Measurements from ENCODE around the gene FLAD1. TPM values are rescaled to one million over a fixed set of nuclear protein-coding genes. Genes with fewer than 3 reads are reported as not detected.
"Not testable (repeated sequence)": the region's sequence is repeated elsewhere in the genome, so short reads cannot be mapped to it uniquely, and the experiment has no call there.

The FLAD1 gene
- total RNA-seq, 2 experiments from 2014 or later, result 34.7 to 35.1 TPM

GRCh38 chr1:154972213-154972516, 11.0 kb upstream of the FLAD1 start:
- H3K27me3 Mint-ChIP-seq, result no peaks in the 10 kb centered on the region
- no peak overlapping the region for H3K27ac Mint-ChIP-seq
- ChIA-PET CTCF (interaction anchor here (0.6 to 6.4 kb wide), 10 partner anchors 9 to 413 kb away, joined by 3 to 40 read pairs (median 7); partner anchors contain the start of genes ADAM15, FLAD1, PBXIP1 and PYGO2), POLR2A (interaction anchor here (0.9 to 3.9 kb wide), 5 partner anchors 8 to 44 kb away, joined by 4 to 34 read pairs (median 10); partner anchors contain the start of genes FLAD1, PBXIP1 and PYGO2)
- peaks cover 51% of the 10 kb centered on the region for H3K4me1 Mint-ChIP-seq
- no peaks in the 10 kb centered on the region for H3K9me3 Mint-ChIP-seq
- no peak overlapping the region for H3K4me3 Mint-ChIP-seq
- peaks cover 39% of the 10 kb centered on the region for H3K36me3 Mint-ChIP-seq (ENCODE audit: low read depth)
- no peak for DNase-seq

DNA sequence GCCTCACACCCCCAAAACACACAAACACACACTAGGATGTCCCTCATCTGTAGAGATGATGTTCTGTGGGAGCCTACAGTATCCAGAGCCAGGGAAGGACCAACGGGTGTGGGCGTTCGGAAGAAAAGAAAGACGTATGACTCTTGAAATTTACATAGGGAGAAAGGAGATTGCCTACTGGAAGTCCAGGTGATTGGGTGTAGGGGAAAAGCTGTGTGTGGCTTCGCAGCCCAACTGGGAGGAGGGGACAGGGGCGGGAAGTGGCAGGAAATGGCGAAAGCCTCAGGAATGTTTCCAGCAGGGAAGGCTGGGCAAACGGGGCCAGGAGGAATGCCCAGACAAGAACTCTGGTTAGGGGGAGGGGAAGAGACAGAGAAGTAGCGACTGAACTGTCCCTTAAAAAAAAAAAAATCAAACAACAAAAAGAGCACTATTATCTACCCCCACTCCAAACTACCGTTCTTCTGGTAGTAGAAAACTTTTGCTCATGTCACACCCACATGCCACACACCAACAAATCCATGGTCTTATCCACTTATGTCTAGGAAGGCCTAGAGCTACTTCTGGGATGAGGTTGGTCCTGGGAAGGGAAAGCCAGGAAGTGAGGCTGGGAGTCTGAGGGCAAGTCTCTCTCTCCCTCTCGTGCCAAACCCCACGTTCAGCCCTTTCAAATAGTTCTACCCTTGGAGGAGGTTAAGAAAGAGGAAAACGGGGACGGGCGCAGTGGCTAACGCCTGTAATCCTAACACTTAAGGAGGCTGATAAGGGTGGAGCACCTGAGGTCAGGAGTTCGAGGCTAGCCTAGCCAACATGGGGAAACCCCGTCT, 10.4 kb upstream of the FLAD1 start:
- Mint-ChIP-seq H3K9me3 (no peaks in the 10 kb centered on the region), H3K27ac (no peak overlapping the region), H3K4me1 (peaks cover 50% of the 10 kb centered on the region), H3K27me3 (no peaks in the 10 kb centered on the region), H3K4me3 (no peak overlapping the region), H3K36me3 (ENCODE audit: low read depth) (peaks cover 39% of the 10 kb centered on the region)
- CTCF ChIA-PET, result interaction anchor here (0.6 to 6.4 kb wide), 14 partner anchors 10 to 303 kb away, joined by 3 to 40 read pairs (median 5); partner anchors contain the start of genes ADAM15, FLAD1, KRTCAP2 and PYGO2
- no peak for DNase-seq
- POLR2A ChIA-PET, result interaction anchor here (0.7 to 5.1 kb wide), 19 partner anchors 8 to 367 kb away, joined by 3 to 62 read pairs (median 12); partner anchors contain the start of genes FLAD1, LENEP, PBXIP1 and PYGO2

GRCh38 chr1:154973344-154974101, 9.6 kb upstream of the FLAD1 start:
- H3K27me3 Mint-ChIP-seq, result no peaks in the 10 kb centered on the region
- H3K9me3 Mint-ChIP-seq, result no peaks in the 10 kb centered on the region
- CTCF ChIA-PET, result interaction anchor here (0.6 to 6.4 kb wide), 17 partner anchors 10 to 304 kb away, joined by 3 to 40 read pairs (median 4); partner anchors contain the start of genes ADAM15, FLAD1, KRTCAP2 and PYGO2
- H3K4me3 Mint-ChIP-seq, result no peak overlapping the region
- POLR2A ChIA-PET, result interaction anchor here (0.7 to 5.1 kb wide), 26 partner anchors 9 to 368 kb away, joined by 3 to 62 read pairs (median 8); partner anchors contain the start of genes ADAM15, FLAD1, LENEP and PBXIP1
- peaks cover 40% of the 10 kb centered on the region for H3K36me3 Mint-ChIP-seq (ENCODE audit: low read depth)
- peak; percentile 96 for DNase-seq
- no peak overlapping the region for H3K27ac Mint-ChIP-seq
- H3K4me1 Mint-ChIP-seq, result peaks cover 47% of the 10 kb centered on the region

DNA sequence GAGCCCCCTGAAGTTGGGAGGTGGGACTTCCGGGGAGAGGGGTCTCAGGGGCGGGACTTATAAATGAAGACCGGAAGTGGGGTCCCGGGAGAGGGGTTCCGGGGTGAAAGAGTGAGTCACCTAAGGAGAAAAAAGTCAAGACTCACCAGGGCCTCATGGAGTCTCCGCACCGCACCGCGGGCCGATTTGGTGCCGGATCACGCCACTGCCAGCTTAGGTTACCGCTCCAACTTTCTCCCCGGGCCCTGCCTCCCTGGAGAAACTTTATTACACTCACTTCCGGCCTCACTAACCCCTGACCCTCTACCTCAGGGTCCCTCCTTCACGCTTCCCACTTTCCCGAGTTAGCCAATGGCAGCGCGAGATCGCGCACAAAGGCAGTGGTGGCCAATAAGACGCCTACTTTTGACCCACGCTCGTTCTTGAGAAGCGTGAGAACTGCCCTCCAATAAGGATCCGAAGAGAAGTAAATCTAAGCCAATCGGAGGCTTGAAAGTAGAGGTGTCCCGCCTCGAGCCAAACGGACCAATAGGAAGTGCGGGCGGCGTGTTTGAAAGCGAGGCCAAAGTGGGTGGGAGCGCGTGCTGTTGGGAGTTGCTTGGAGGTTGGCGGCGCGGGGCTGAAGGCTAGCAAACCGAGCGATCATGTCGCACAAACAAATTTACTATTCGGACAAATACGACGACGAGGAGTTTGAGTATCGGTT, 8.9 kb upstream of the FLAD1 start, which contains the start of gene CKS1B:
Gene CKS1B, plus strand, starts transcription at position 580 of the 706 bp plus-strand sequence. Its CDS starts 65 bp downstream, at position 645.
- peak; percentile 97 for DNase-seq
- ChIA-PET POLR2A (interaction anchor here (0.8 to 5.1 kb wide), 29 partner anchors 9 to 369 kb away, joined by 3 to 62 read pairs (median 7); partner anchors contain the start of genes ADAM15, FLAD1, LENEP and PBXIP1), CTCF (interaction anchor here (0.6 to 6.4 kb wide), 15 partner anchors 9 to 305 kb away, joined by 3 to 40 read pairs (median 5); partner anchors contain the start of genes ADAM15, FLAD1, PBXIP1 and PYGO2)
- Mint-ChIP-seq H3K4me1 (peaks cover 45% of the 10 kb centered on the region), H3K4me3 (no peak within 1 kb of the TSS), H3K27me3 (no peaks in the 10 kb centered on the region), H3K9me3 (no peaks in the 10 kb centered on the region), H3K36me3 (ENCODE audit: low read depth) (peaks cover 40% of the 10 kb centered on the region), H3K27ac (no peak within 1 kb of the TSS)

- CTCF ChIA-PET, result interaction anchor here (0.9 to 6.4 kb wide), 4 partner anchors 12 to 42 kb away, joined by 5 to 40 read pairs (median 21); partner anchors contain the start of genes PBXIP1 and PYGO2
- H3K4me3 Mint-ChIP-seq, result no peak overlapping the region
- H3K27ac Mint-ChIP-seq, result no peak overlapping the region
- DNase-seq, result peak; percentile 96
- peaks cover 39% of the 10 kb centered on the region for H3K36me3 Mint-ChIP-seq (ENCODE audit: low read depth)
- peaks cover 43% of the 10 kb centered on the region for H3K4me1 Mint-ChIP-seq
- H3K9me3 Mint-ChIP-seq, result no peaks in the 10 kb centered on the region
- POLR2A ChIA-PET, result interaction anchor here (0.6 to 5.1 kb wide), 27 partner anchors 8 to 368 kb away, joined by 3 to 62 read pairs (median 7); partner anchors contain the start of genes ADAM15, FLAD1, LENEP and PBXIP1
- H3K27me3 Mint-ChIP-seq, result no peaks in the 10 kb centered on the region
Measured at GRCh38 chr1:154974808-154975408, 8.2 kb upstream of the FLAD1 start.

DNA sequence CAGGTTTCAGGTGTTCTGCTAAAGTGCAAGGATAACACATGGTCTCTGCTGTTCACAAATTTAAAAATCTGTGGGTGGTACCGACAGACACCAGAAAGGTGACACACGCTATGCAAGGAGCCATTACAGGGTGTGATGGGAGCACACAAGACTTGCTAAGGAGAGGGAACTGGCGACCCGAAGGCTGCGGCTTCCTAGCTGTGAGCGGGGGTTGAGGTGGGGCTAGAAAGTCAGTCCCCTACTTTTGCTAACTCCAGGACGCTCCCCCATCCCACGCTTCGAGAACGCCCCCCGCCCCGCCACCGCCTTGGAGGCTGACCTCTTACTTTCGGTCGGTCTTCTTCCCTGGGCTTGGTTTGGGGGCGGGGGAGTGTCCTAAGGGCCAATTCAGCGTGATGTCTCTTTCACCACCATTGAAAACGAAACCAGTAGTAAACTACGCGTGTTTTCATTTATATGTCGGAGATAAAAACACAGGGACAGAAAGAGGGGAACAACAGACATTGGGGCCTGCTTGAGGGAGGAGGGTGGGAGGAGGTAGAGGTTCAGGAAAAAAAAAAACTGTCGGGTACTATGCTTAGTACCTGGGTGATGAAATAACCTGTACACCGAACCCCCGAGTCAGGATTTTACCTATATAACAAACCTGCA, 7.6 kb upstream of the FLAD1 start:
- peaks cover 40% of the 10 kb centered on the region for H3K4me1 Mint-ChIP-seq
- peak; percentile 67 for DNase-seq
- no peaks in the 10 kb centered on the region for H3K27me3 Mint-ChIP-seq
- H3K36me3 Mint-ChIP-seq (ENCODE audit: low read depth), result peaks cover 41% of the 10 kb centered on the region
- ChIA-PET CTCF (interaction anchor here (0.9 to 6.4 kb wide), 4 partner anchors 19 to 41 kb away, joined by 4 to 40 read pairs (median 12); partner anchors contain the start of genes PBXIP1 and PMVK), POLR2A (interaction anchor here (0.6 to 5.1 kb wide), 21 partner anchors 8 to 369 kb away, joined by 3 to 62 read pairs (median 12); partner anchors contain the start of genes FLAD1, LENEP, PBXIP1 and PMVK)
- no peaks in the 10 kb centered on the region for H3K9me3 Mint-ChIP-seq
- H3K27ac Mint-ChIP-seq, result no peak overlapping the region
- no peak overlapping the region for H3K4me3 Mint-ChIP-seq

GRCh38 chr1:154977762-154978161, 5.4 kb upstream of the FLAD1 start:
- peaks cover 23% of the 10 kb centered on the region for H3K4me1 Mint-ChIP-seq
- CTCF ChIA-PET, result interaction anchor here (2.5 to 6.4 kb wide), 2 partner anchors 22 to 39 kb away, joined by 12 to 40 read pairs; no protein-coding TSS in a partner anchor
- not testable (repeated sequence) for DNase-seq, H3K9me3 Mint-ChIP-seq, H3K27me3 Mint-ChIP-seq
- peak overlapping the region; percentile 6 for H3K4me3 Mint-ChIP-seq
- peak overlapping the region; percentile 22 for H3K27ac Mint-ChIP-seq
- peaks cover 36% of the 10 kb centered on the region for H3K36me3 Mint-ChIP-seq (ENCODE audit: low read depth)
- POLR2A ChIA-PET, result interaction anchor here (1.2 to 4.8 kb wide), 3 partner anchors 9 to 17 kb away, joined by 3 to 62 read pairs (median 3); partner anchors contain the start of gene PYGO2

GRCh38 chr1:154978360-154978759, 4.8 kb upstream of the FLAD1 start:
- H3K27ac Mint-ChIP-seq, result no peak overlapping the region
- DNase-seq, result no peak
- H3K4me1 Mint-ChIP-seq, result peaks cover 19% of the 10 kb centered on the region
- CTCF ChIA-PET, result interaction anchor here (0.9 to 2.5 kb wide), 2 partner anchors 21 to 106 kb away, joined by 3 to 12 read pairs; no protein-coding TSS in a partner anchor
- no peak overlapping the region for H3K4me3 Mint-ChIP-seq
- H3K36me3 Mint-ChIP-seq (ENCODE audit: low read depth), result peaks cover 34% of the 10 kb centered on the region
- POLR2A ChIA-PET, result interaction anchor here (1.2 to 1.9 kb wide), 2 partner anchors 16 to 26 kb away, joined by 3 to 4 read pairs; no protein-coding TSS in a partner anchor
- H3K27me3 Mint-ChIP-seq, result no peaks in the 10 kb centered on the region
- no peaks in the 10 kb centered on the region for H3K9me3 Mint-ChIP-seq

DNA sequence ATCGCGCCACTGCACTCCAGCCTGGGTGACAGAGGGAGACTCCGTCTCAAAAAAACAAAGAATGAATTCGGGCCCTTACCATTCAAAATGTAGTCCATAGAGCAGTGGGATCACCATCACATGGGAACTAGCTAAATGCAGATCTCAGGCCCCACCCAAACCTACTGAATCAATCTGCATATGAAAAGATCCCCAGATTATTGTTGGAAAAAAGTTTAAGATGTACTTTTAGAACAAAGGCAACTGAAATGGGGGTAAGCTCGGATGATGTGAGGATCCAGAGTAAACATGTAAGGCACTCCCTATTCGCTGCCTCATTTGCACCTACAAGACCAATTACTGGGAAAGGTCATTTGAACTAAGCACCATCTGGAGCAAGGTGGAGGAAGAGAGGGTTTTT, 803 bp upstream of the FLAD1 start:
- Mint-ChIP-seq H3K4me3 (no peak overlapping the region), H3K27ac (no peak overlapping the region), H3K27me3 (no peaks in the 10 kb centered on the region), H3K9me3 (no peaks in the 10 kb centered on the region), H3K36me3 (ENCODE audit: low read depth) (peaks cover 35% of the 10 kb centered on the region), H3K4me1 (peaks cover 31% of the 10 kb centered on the region)
- POLR2A ChIA-PET, result interaction anchor here (0.6 to 5.0 kb wide), 17 partner anchors 8 to 377 kb away, joined by 3 to 50 read pairs (median 8); partner anchors contain the start of genes CKS1B, LENEP, PMVK and PYGO2
- CTCF ChIA-PET, result interaction anchor here (0.8 to 6.4 kb wide), 15 partner anchors 9 to 423 kb away, joined by 3 to 51 read pairs (median 6); partner anchors contain the start of genes ADAM15, KRTCAP2, PBXIP1 and SHC1
- DNase-seq, result no peak

DNA sequence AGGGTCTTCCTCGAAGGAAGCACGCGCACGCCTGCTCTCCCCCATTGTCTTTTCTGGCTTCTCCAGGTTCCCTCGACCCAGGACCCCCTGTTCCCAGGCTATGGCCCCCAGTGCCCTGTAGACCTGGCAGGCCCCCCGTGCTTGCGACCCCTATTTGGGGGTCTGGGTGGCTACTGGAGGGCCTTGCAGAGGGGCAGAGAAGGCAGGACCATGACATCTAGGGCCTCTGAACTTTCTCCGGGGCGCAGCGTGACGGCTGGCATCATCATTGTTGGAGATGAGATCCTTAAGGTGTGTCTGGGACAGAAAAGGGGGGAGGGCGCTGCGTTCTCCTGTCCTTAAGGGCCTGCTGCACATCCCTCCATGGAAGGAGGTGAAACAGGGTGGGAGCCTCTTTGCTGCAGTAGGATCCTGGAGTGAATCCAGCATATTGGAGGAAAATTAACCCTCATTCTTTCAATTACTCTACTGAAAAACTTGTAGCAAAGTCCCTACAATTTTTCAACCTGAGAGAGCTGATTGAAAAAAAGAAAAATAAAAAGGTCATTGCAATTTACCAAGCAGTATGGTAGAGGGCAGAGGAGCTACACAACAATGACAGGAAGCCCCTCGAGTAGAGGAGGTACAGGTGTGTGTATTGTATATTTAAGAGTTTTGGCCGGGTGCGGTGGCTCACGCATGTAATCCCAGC, 777 bp downstream of the FLAD1 start:
- POLR2A ChIA-PET, result interaction anchor here (1.0 to 5.0 kb wide), 22 partner anchors 10 to 377 kb away, joined by 3 to 50 read pairs (median 7); partner anchors contain the start of genes ADAM15, CKS1B, LENEP and PBXIP1
- Mint-ChIP-seq H3K36me3 (ENCODE audit: low read depth) (peaks cover 32% of the 10 kb centered on the region), H3K4me1 (peaks cover 31% of the 10 kb centered on the region), H3K27me3 (no peaks in the 10 kb centered on the region), H3K27ac (no peak overlapping the region), H3K9me3 (no peaks in the 10 kb centered on the region), H3K4me3 (no peak overlapping the region)
- DNase-seq, result no peak
- CTCF ChIA-PET, result interaction anchor here (0.6 to 6.4 kb wide), 24 partner anchors 11 to 424 kb away, joined by 3 to 51 read pairs (median 4); partner anchors contain the start of genes ADAM15, KRTCAP2, PBXIP1 and PMVK

Measured in activated CD4-positive, alpha-beta memory T cell treated with anti-CD3 and anti-CD28 coated beads, Interleukin-2, amount 10 ng/mL, durations not matched to agents 7 days and 5 days (primary cell).